PC-3 (cell line): ENCODE measurements around the gene GADL1. TPM values are rescaled to one million over a fixed set of nuclear protein-coding genes. Genes with fewer than 3 reads are reported as not detected.

ENCODE experiments used
- ATAC-seq: fragments of 200-7000 bp; cut with Tn5 transposase; 2 replicates; pipeline ENCODE4 v1.9.1; 2020; ENCODE audit warnings: mild to moderate bottlenecking, moderate library complexity
- Bru-seq: library from RNA; stranded (reverse); fragments of 400-500 nt; gene quantifications from one replicate; lab custom pipeline; 2021; lab: Mats Ljungman, UMichigan
- BruChase-seq, 2 experiments: library from RNA; stranded (reverse); fragments of 400-500 nt; gene quantifications; one replicate each; lab custom pipeline; 2021; lab: Mats Ljungman, UMichigan
- BruUV-seq: library from RNA; stranded (reverse); fragments of 400-500 nt; replicated peaks from 2 replicates; lab custom pipeline; 2021; lab: Mats Ljungman, UMichigan
- CTCF ChIA-PET: fragments of 300-600 bp; sonication (Branson Sonifier 250); formaldehyde crosslinking; loops from one replicate; lab custom pipeline; 2022; ENCODE audit warnings: antibody characterized with exemption; lab: Charles Lee
- POLR2A ChIA-PET: fragments of 300-600 bp; sonication (Branson Sonifier 250); formaldehyde crosslinking; loops from one replicate; lab custom pipeline; 2022; ENCODE audit warnings: antibody characterized with exemption; ENCODE audit not compliant: unreplicated experiment; lab: Charles Lee
- DNase-seq: peaks from one replicate; pipeline ENCODE4 v3.0.0-alpha.2; 2015
- H2AFZ ChIP-seq: fragments of 300-600 bp; sonication (generic); 2 replicates; pipeline ENCODE4 v1.6.0; 2016; ENCODE audit warnings: antibody characterized with exemption, low read length
- H3F3A ChIP-seq: fragments of 300-600 bp; sonication (generic); one replicate; pipeline ENCODE4 v1.6.0; 2017; ENCODE audit warnings: antibody characterized with exemption, low read length, control low read depth, mild to moderate bottlenecking; ENCODE audit not compliant: unreplicated experiment
- H3K27ac ChIP-seq: fragments of 300-600 bp; sonication (generic); 2 replicates; pipeline ENCODE4 v1.5.1; 2016; ENCODE audit warnings: mild to moderate bottlenecking, low read length
- H3K27me3 ChIP-seq: fragments of 300-600 bp; sonication (generic); 2 replicates; pipeline ENCODE4 v1.6.1; 2016; ENCODE audit warnings: low read length, mixed read lengths
- H3K36me3 ChIP-seq: fragments of 300-600 bp; sonication (generic); 2 replicates; pipeline ENCODE4 v1.6.1; 2016; ENCODE audit warnings: low read depth, mixed run types, low read length, mixed read lengths
- H3K4me1 ChIP-seq: fragments of 300-600 bp; sonication (generic); 2 replicates; pipeline ENCODE4 v1.5.1; 2016; ENCODE audit warnings: low read length; ENCODE audit not compliant: insufficient read depth
- H3K4me2 ChIP-seq: fragments of 300-600 bp; sonication (generic); 2 replicates; pipeline ENCODE4 v1.6.0; 2016; ENCODE audit warnings: low read length
- H3K4me3 ChIP-seq: fragments of 300-600 bp; sonication (generic); 2 replicates; pipeline ENCODE4 v1.5.1; 2016; ENCODE audit warnings: mild to moderate bottlenecking, low read length, mixed read lengths
- H3K79me2 ChIP-seq: fragments of 300-600 bp; sonication (generic); 2 replicates; pipeline ENCODE4 v1.6.1; 2017; ENCODE audit warnings: low read length, mixed read lengths
- H3K9ac ChIP-seq: fragments of 300-600 bp; sonication (generic); 2 replicates; pipeline ENCODE4 v1.6.0; 2016; ENCODE audit warnings: mild to moderate bottlenecking, low read length
- H3K9me2 ChIP-seq: fragments of 300-600 bp; sonication (generic); replicated peaks from 2 replicates; pipeline ENCODE4 v1.6.1; 2016; ENCODE audit warnings: mixed run types, low read length, mixed read lengths
- H3K9me3 ChIP-seq: fragments of 300-600 bp; sonication (generic); 2 replicates; pipeline ENCODE4 v1.6.1; 2016; ENCODE audit warnings: low read length, mixed read lengths
- H4K20me1 ChIP-seq: fragments of 300-600 bp; sonication (generic); 2 replicates; pipeline ENCODE4 v1.6.1; 2016; ENCODE audit warnings: low read length, mixed read lengths
- CTCF ChIP-seq: fragments of 300-600 bp; sonication (generic); conservative IDR thresholded peaks from 2 replicates; pipeline ENCODE4 v1.5.1; 2017; ENCODE audit warnings: antibody characterized with exemption, low read depth, mild to moderate bottlenecking, low read length
- EZH2 ChIP-seq: fragments of 300-600 bp; sonication (generic); IDR thresholded peaks from one replicate; pipeline ENCODE4 v1.6.1; 2017; ENCODE audit warnings: antibody characterized with exemption, mild to moderate bottlenecking, low read length; ENCODE audit not compliant: unreplicated experiment
- EZH2phosphoT487 ChIP-seq: fragments of 300-600 bp; sonication (generic); IDR thresholded peaks from 2 replicates; pipeline ENCODE4 v1.6.1; 2018; ENCODE audit warnings: mild to moderate bottlenecking, antibody characterized with exemption, low read length, borderline replicate concordance
- intact Hi-C: fragments of 100-400 bp; cut with micrococcal nuclease; formaldehyde crosslinking; loops from 2 replicates; pipeline ENCODE4 v1.9.0; 2023
- long read RNA-seq: library from polyadenylated mRNA; unstranded; transcript quantifications from one replicate; pipeline ENCODE4 v2.0.0, GENCODE V29; 2021; ENCODE audit not compliant: unreplicated experiment
- total RNA-seq: library from RNA; depleted of rRNA; stranded (reverse); fragments of >200 nt; gene quantifications from 2 replicates; pipeline ENCODE4 v1.2.3, GENCODE V29; 2014; rRNA removed

The GADL1 gene
- not detected in 2 replicates for total RNA-seq
- Bru-seq, nascent RNA = percentile 5 among the genes with signal in this experiment
- BruChase-seq, experiment 1, labeled RNA remaining after a 6-hour chase = percentile 2 among the genes with signal in this experiment
- BruChase-seq, experiment 2, labeled RNA remaining after a 2-hour chase = percentile 2 among the genes with signal in this experiment
- long read RNA-seq = 0 reads

GRCh38 chr3:30894521-30895251, at the start of gene GADL1:
Gene GADL1, minus strand, starts transcription at chr3:30894661. Its CDS starts 47 bp downstream, at chr3:30894614.
- Histone ChIP-seq H3K4me2 (peak within 1 kb of the TSS; percentile 90), H3K79me2 (no peaks in the 10 kb centered on the region), H2AFZ (peak within 1 kb of the TSS; percentile 87), H3K27ac (no peak within 1 kb of the TSS), H3K4me1 (peaks cover 5% of the 10 kb centered on the region; the same call in 1 of the 2 replicates), H3K4me3 (peak within 1 kb of the TSS; percentile 79), H3K9ac (no peak within 1 kb of the TSS), H3K27me3 (peaks cover 14% of the 10 kb centered on the region), H4K20me1 (no peaks in the 10 kb centered on the region), H3K9me3 (no peaks in the 10 kb centered on the region), H3K36me3 (no peaks in the 10 kb centered on the region), H3F3A (no peaks in the 10 kb centered on the region), H3K9me2 (no peaks in the 10 kb centered on the region)
- BruUV-seq = no TSS peak
- ATAC-seq = peak; percentile 80
- TF ChIP-seq EZH2phosphoT487 = no peak
- TF ChIP-seq CTCF = no peak; the same call in 1 of the 2 replicates
- TF ChIP-seq EZH2 = no peak
- intact Hi-C loops = loop anchor here (5.0 kb wide), 1 partner anchor 117 kb away; no protein-coding TSS in a partner anchor
- CTCF ChIA-PET = no interaction called here
- peak; percentile 36 for DNase-seq
- POLR2A ChIA-PET = no interaction called here

GRCh38 chr3:30944124-30944523, 49.7 kb upstream of the GADL1 start:
- Histone ChIP-seq H3K79me2 (no peaks in the 10 kb centered on the region), H3K36me3 (no peaks in the 10 kb centered on the region), H3K4me2 (no peak overlapping the region), H3F3A (no peaks in the 10 kb centered on the region), H3K9me2 (no peaks in the 10 kb centered on the region), H3K9ac (no peak overlapping the region), H3K4me3 (no peak overlapping the region), H3K27ac (no peak overlapping the region), H4K20me1 (no peaks in the 10 kb centered on the region), H3K4me1 (peaks cover 5% of the 10 kb centered on the region; the same call in 1 of the 2 replicates), H2AFZ (no peak overlapping the region), H3K9me3 (no peaks in the 10 kb centered on the region), H3K27me3 (no peaks in the 10 kb centered on the region)
- CTCF ChIA-PET = no interaction called here
- BruUV-seq = no TSS peak
- ATAC-seq = no peak
- TF ChIP-seq EZH2phosphoT487 = no peak
- no peak for TF ChIP-seq CTCF
- TF ChIP-seq EZH2 = no peak
- intact Hi-C loops = no loop called here
- POLR2A ChIA-PET = no interaction called here
- no peak for DNase-seq

- Histone ChIP-seq H3K27ac (no peak overlapping the region), H3K4me3 (no peak overlapping the region), H3K9ac (no peak overlapping the region), H2AFZ (no peak overlapping the region), H3K36me3 (no peaks in the 10 kb centered on the region), H3K27me3 (no peaks in the 10 kb centered on the region), H3K4me2 (no peak overlapping the region), H3K9me2 (no peaks in the 10 kb centered on the region), H3K9me3 (no peaks in the 10 kb centered on the region), H4K20me1 (no peaks in the 10 kb centered on the region), H3K79me2 (no peaks in the 10 kb centered on the region), H3F3A (no peaks in the 10 kb centered on the region), H3K4me1 (peaks cover 5% of the 10 kb centered on the region; the same call in 1 of the 2 replicates)
- intact Hi-C loops = no loop called here
- TF ChIP-seq EZH2phosphoT487 = no peak
- TF ChIP-seq EZH2 = no peak
- POLR2A ChIA-PET = interaction anchor here (0.5 kb wide), 1 partner anchor 134 kb away, joined by 8 read pairs; no protein-coding TSS in a partner anchor
- ATAC-seq (peak; percentile 45; the same call in 1 of the 2 replicates), DNase-seq (peak; percentile 44)
- no TSS peak for BruUV-seq
- CTCF ChIA-PET = no interaction called here
Observed at GRCh38 chr3:30943206-30943605, 48.7 kb upstream of the GADL1 start.
